A549 treated with Hydrocortisone at 1 μM for 4 hours (cell line): ENCODE measurements around the gene ZNF594. TPM values are rescaled to one million over a fixed set of nuclear protein-coding genes. Genes with fewer than 3 reads are reported as not detected.

ENCODE experiments used
- total RNA-seq: library from RNA; stranded (reverse); fragments of 200-300 nt; extraction: Qiagen RNA extraction; gene quantifications from 5 replicates; pipeline ENCODE4 v1.2.3, GENCODE V29; 2022

ZNF594 gene
- 1.2 to 1.7 TPM (median 1.4 TPM) in 5 replicates for total RNA-seq

GRCh38 chr17:5191541-5192417, at the start of gene ZNF594:
TSS of gene ZNF594 (minus strand) at chr17:5191868. CDS start at chr17:5184256, 7,612 bp downstream.

GRCh38 chr17:5234645-5235576, 43.2 kb upstream of the ZNF594 start, which contains the start of gene SCIMP:
TSS of gene SCIMP (minus strand) at chr17:5234860. CDS start at chr17:5234755, 105 bp downstream.

Other genes with a start within 250 kb of the ZNF594 start
- gene PFN1, start 243.3 kb downstream of the ZNF594 start, total RNA-seq = 2,071 to 2,769 TPM (median 2,761 TPM) in 5 replicates
- gene ENO3, start 240.7 kb downstream of the ZNF594 start, total RNA-seq = 43.2 to 51.8 TPM (median 45.9 TPM) in 5 replicates
- 66.5 to 79.2 TPM (median 70.5 TPM) in 5 replicates for gene SPAG7, start 224.1 kb downstream of the ZNF594 start, total RNA-seq
- gene CAMTA2, start 204.2 kb downstream of the ZNF594 start, total RNA-seq = 25.5 to 36.5 TPM (median 31.3 TPM) in 5 replicates
- 1.1 to 2.0 TPM (median 1.8 TPM) in 5 replicates for gene INCA1, start 194.3 kb downstream of the ZNF594 start, total RNA-seq
- 98.2 to 122 TPM (median 115 TPM) in 5 replicates for gene KIF1C, start 193.9 kb downstream of the ZNF594 start, total RNA-seq
- gene SLC52A1, start 156.4 kb downstream of the ZNF594 start, total RNA-seq = 0.54 to 1.2 TPM (median 0.73 TPM) in 5 replicates
- 0.94 to 1.3 TPM (median 1.1 TPM) in 5 replicates for gene ZFP3, start 113.4 kb downstream of the ZNF594 start, total RNA-seq
- gene ZNF232, start 80.0 kb downstream of the ZNF594 start, total RNA-seq = 3.7 to 4.2 TPM (median 4.0 TPM) in 5 replicates
- gene USP6, start 75.8 kb downstream of the ZNF594 start, total RNA-seq = 0.02 TPM in 5 replicates
- not detected in 5 replicates for gene SCIMP, start 43.0 kb upstream of the ZNF594 start, total RNA-seq
- gene RABEP1, start 90.4 kb upstream of the ZNF594 start, total RNA-seq = 39.5 to 45.3 TPM (median 41.9 TPM) in 5 replicates
- 67.4 to 108 TPM (median 80.6 TPM) in 5 replicates for gene NUP88, start 227.8 kb upstream of the ZNF594 start, total RNA-seq
- 30.9 to 41.7 TPM (median 31.9 TPM) in 5 replicates for gene RPAIN, start 228.3 kb upstream of the ZNF594 start, total RNA-seq
- gene C1QBP, start 247.3 kb upstream of the ZNF594 start, total RNA-seq = 494 to 607 TPM (median 572 TPM) in 5 replicates